Pancreas (tissue), 10 donors: ENCODE measurements around the gene VAMP2. TPM values are rescaled to one million over a fixed set of nuclear protein-coding genes. Genes with fewer than 3 reads are reported as not detected.

ENCODE experiments used
- ATAC-seq, 4 donors: fragments of 200-7000 bp; cut with Tn5 transposase; one replicate each; pipeline versions ENCODE4 v1.8.0 to v1.9.1; 2020; ENCODE audit warnings: mild to moderate bottlenecking in 4 of 4, moderate library complexity in 4 of 4
- DNase-seq, 6 donors: peaks; one replicate each; pipeline ENCODE4 v3.0.0-alpha.2; 2020
- FAIRE-seq: peaks from 2 replicates; lab custom pipeline; 2012; peaks lifted over from hg19 to GRCh38; lab: Jason Lieb, UNC
- H3K27ac ChIP-seq, 4 donors: fragments of 200-600 bp; sonication (generic); 1 replicate in 3 of 4; 2 replicates in 1 of 4; pipeline versions ENCODE4 v1.5.0 to v1.8.0; 2020
- H3K27me3 ChIP-seq, 4 donors: fragments of 200-600 bp; one replicate each; pipeline ENCODE4 v1.8.0; 2021
- H3K36me3 ChIP-seq, 3 donors: fragments of 200-600 bp; sonication (generic) in 1 of 3; one replicate each; pipeline versions ENCODE4 v1.5.0 to v1.8.0; 2020 to 2021
- H3K4me1 ChIP-seq, 3 donors: fragments of 200-600 bp; one replicate each; pipeline ENCODE4 v1.8.0; 2021
- H3K4me3 ChIP-seq, 4 donors: fragments of 200-600 bp; sonication (generic) in 2 of 4; one replicate each; pipeline versions ENCODE4 v1.5.0 to v1.8.0; 2020 to 2021
- H3K9me3 ChIP-seq, 4 donors: fragments of 200-600 bp; one replicate each; pipeline ENCODE4 v1.8.0; 2021
- CTCF ChIP-seq, 4 donors: fragments of 200-600 bp; sonication (generic) in 3 of 4; IDR thresholded peaks; one replicate each; pipeline versions ENCODE4 v1.5.0 to v1.8.0; 2021; ENCODE audit warnings: antibody characterized with exemption in 4 of 4
- WGBS, 2 donors: extraction: QIAGEN DNeasy Blood & Tissue Kit; methylation state at CpG; one replicate each; pipeline ENCODE4 v1.1.7; 2013; 5-methylcytosine and 5-hydroxymethylcytosine counted together
- intact Hi-C, 3 donors: fragments of 100-400 bp; cut with DNase I; formaldehyde crosslinking; loops; one replicate each; pipeline versions ENCODE4 v1.11.1 to v1.14.2; 2022
- polyA plus RNA-seq, 2 donors: library from polyadenylated mRNA; stranded (reverse); fragments of 200-250 nt; gene quantifications; one replicate each; pipeline ENCODE4 v1.2.3, GENCODE V29; 2013
- total RNA-seq, 6 donors: library from RNA; stranded (reverse); fragmentation: NEBNext Ultra II Directional in 4 of 6; extraction: Animal tissue kit (Norgen Biotek cat#: 25700) in 4 of 6; gene quantifications; one replicate each; pipeline versions ENCODE4 v1.2.1 to v1.2.4, GENCODE V29; 2021 to 2023
- donor health status: healthy with polysubstance abuse.
- donor health status: DM: no; HTN: no; CAD: no; lungs with moderate emphysema.
- donor health status: DM: no; HTN: no; CAD: no.
- donor health status: control.
- donor health status: control.
- donor health status: Bipolar disorder and iron deficiency.
- donor health status: DM: yes; HTN: yes; CAD: no.
- donor health status: DM: no; HTN: no; CAD: no.
- donor health status: DM: no; HTN: no; CAD: no.
- donor health status: DM: yes; HTN: yes; CAD: no.

Gene VAMP2
- total and polyA plus RNA-seq, 8 donors = 19.5 to 82.0 (median 30.0) TPM

- H3K4me3 ChIP-seq = peak overlapping the region in 3 of 4 donors; percentile 56 to 65 (median 61)
- H3K4me1 ChIP-seq = peaks cover 11 to 31% (median 13%) of the 10 kb centered on the region in 3 donors
- intact Hi-C loops = no loop called here
- peaks cover 8 to 58% (median 44%) of the 10 kb centered on the region in 3 donors for H3K36me3 ChIP-seq
- TF ChIP-seq CTCF (IDR thresholded peaks at IDR 0.05) = no peak
- DNase-seq (peak in 4 of 6 donors; percentile 16 to 79 (median 43)), ATAC-seq (no peak), FAIRE-seq (no peak)
- H3K27ac ChIP-seq = peak overlapping the region in 2 of 4 donors; percentile 99
- no peaks in the 10 kb centered on the region for H3K9me3 ChIP-seq
- WGBS, 2 donors = 78 to 87% methylated on average over 18 of the region's 18 CpGs
- H3K27me3 ChIP-seq = no peaks in the 10 kb centered on the region
Observed at GRCh38 chr17:8150194-8151119, 12.3 kb downstream of the VAMP2 start.

DNA sequence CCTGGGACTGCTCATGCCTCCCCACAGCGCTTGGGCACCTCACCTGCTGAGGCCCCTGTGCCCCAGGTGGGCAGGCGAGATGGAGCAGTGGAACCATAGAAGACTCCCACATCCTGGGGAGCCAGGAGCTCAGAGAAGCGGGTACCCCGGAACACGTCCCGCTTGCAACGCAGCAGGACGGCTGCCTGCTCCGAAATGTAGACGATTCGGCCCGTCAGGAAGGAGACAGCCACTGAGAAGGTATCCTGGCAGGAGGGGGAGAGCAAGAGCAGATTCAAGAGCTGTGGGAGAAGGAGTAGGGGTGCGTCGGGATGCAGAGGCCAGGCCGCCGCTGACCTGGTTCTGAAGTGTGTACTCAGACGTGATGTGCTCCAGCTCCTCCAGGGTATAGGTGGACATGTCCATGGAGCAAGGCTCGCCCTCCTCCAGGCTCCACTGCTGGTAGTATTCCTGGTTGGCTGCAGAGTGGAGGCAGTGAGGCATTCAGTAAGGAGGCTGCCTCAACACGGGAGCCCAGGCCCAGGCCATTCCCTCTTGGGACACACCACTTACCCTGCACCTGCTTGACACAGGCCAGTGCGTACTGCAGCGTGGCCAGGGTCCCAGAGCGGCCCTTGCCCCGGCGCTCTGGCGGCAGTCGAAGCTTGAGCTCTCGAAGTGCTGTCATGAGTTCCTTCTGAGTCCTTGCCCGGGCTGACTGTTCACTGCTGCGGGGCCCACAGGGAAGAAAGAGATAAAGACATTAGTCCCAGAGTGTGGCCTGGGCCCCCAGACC, 13.1 kb downstream of the VAMP2 start:
- WGBS, 2 donors = 92 to 96% methylated on average over 29 of the region's 29 CpGs
- Histone ChIP-seq H3K4me3 (no peak overlapping the region), H3K27me3 (no peaks in the 10 kb centered on the region), H3K36me3 (peaks cover 8 to 67% (median 52%) of the 10 kb centered on the region in 3 donors), H3K4me1 (peaks cover 11 to 23% (median 13%) of the 10 kb centered on the region in 3 donors), H3K9me3 (no peaks in the 10 kb centered on the region), H3K27ac (no peak overlapping the region)
- ATAC-seq (no peak), DNase-seq (peak in 3 of 6 donors; percentile 31 to 76 (median 40)), FAIRE-seq (no peak)
- no peak for TF ChIP-seq CTCF (IDR thresholded peaks at IDR 0.05)
- intact Hi-C loops = no loop called here

GRCh38 chr17:8148560-8148959, 14.2 kb downstream of the VAMP2 start:
- no peaks in the 10 kb centered on the region for H3K9me3 ChIP-seq
- DNase-seq = peak in 2 of 6 donors; percentile 41 to 66
- peaks cover 8 to 77% (median 62%) of the 10 kb centered on the region in 3 donors for H3K36me3 ChIP-seq
- no peak for TF ChIP-seq CTCF (IDR thresholded peaks at IDR 0.05)
- ATAC-seq = no peak
- WGBS, 2 donors = 87 to 90% methylated on average over 13 of the region's 13 CpGs
- no peak for FAIRE-seq
- peaks cover 11 to 22% (median 12%) of the 10 kb centered on the region in 3 donors for H3K4me1 ChIP-seq
- intact Hi-C loops = no loop called here
- no peaks in the 10 kb centered on the region for H3K27me3 ChIP-seq
- H3K27ac ChIP-seq = no peak overlapping the region
- no peak overlapping the region for H3K4me3 ChIP-seq

- ATAC-seq = no peak
- Histone ChIP-seq H3K27ac (no peak overlapping the region), H3K36me3 (peaks cover 8 to 78% (median 69%) of the 10 kb centered on the region in 3 donors), H3K4me1 (peaks cover 5 to 16% (median 6%) of the 10 kb centered on the region in 3 donors), H3K4me3 (no peak overlapping the region), H3K27me3 (no peaks in the 10 kb centered on the region), H3K9me3 (no peaks in the 10 kb centered on the region)
- intact Hi-C loops = no loop called here
- no peak for TF ChIP-seq CTCF (IDR thresholded peaks at IDR 0.05)
- 87 to 89% methylated on average over 13 of the region's 13 CpGs for WGBS, 2 donors
- peak in 2 of 6 donors; percentile 39 to 62 for DNase-seq
- no peak for FAIRE-seq
Observed at GRCh38 chr17:8147805-8148404, 14.8 kb downstream of the VAMP2 start.
